Smooth muscle cell (in vitro differentiated cells): Measurements from ENCODE around the gene SGMS1. TPM values are rescaled to one million over a fixed set of nuclear protein-coding genes. Genes with fewer than 3 reads are reported as not detected.

ENCODE experiments used
- DNase-seq: peaks from one replicate; lab custom pipeline; 2025; ENCODE audit not compliant: unreplicated experiment; lab: John Stamatoyannopoulos, UW
- H2AFZ ChIP-seq: fragments of 200-600 bp; sonication (generic); 2 replicates; pipeline ENCODE4 v1.6.0; 2016; ENCODE audit warnings: antibody characterized with exemption, low read depth, mild to moderate bottlenecking
- H3F3A ChIP-seq: fragments of 200-600 bp; sonication (generic); 2 replicates; pipeline ENCODE4 v1.6.0; 2017; ENCODE audit warnings: antibody characterized with exemption, low read depth
- H3K27ac ChIP-seq: fragments of 200-600 bp; sonication (generic); 2 replicates; pipeline ENCODE4 v1.5.1; 2016; ENCODE audit warnings: low read depth, mild to moderate bottlenecking
- H3K27me3 ChIP-seq: fragments of 200-600 bp; sonication (generic); 2 replicates; pipeline ENCODE4 v1.6.1; 2016; ENCODE audit warnings: low read depth, mild to moderate bottlenecking
- H3K36me3 ChIP-seq: fragments of 200-600 bp; sonication (generic); 2 replicates; pipeline ENCODE4 v1.5.1; 2016; ENCODE audit warnings: low read depth
- H3K4me1 ChIP-seq: fragments of 200-600 bp; sonication (generic); 2 replicates; pipeline ENCODE4 v1.5.1; 2016; ENCODE audit warnings: low read depth
- H3K4me2 ChIP-seq: fragments of 200-600 bp; sonication (generic); 2 replicates; pipeline ENCODE4 v1.6.0; 2016; ENCODE audit warnings: mild to moderate bottlenecking
- H3K4me3 ChIP-seq: fragments of 200-600 bp; sonication (generic); 2 replicates; pipeline ENCODE4 v1.5.1; 2016; ENCODE audit warnings: mild to moderate bottlenecking
- H3K79me2 ChIP-seq: fragments of 200-600 bp; sonication (generic); 2 replicates; pipeline ENCODE4 v1.6.0; 2016; ENCODE audit warnings: low read depth, mild to moderate bottlenecking
- H3K9ac ChIP-seq: fragments of 200-600 bp; sonication (generic); 2 replicates; pipeline ENCODE4 v1.6.0; 2016; ENCODE audit warnings: low read depth
- H3K9me3 ChIP-seq: fragments of 200-600 bp; sonication (generic); replicated peaks from 2 replicates; pipeline ENCODE4 v1.5.1; 2016; ENCODE audit warnings: low read depth
- H4K20me1 ChIP-seq: fragments of 200-600 bp; sonication (generic); 2 replicates; pipeline ENCODE4 v1.6.0; 2016; ENCODE audit warnings: low read depth
- WGBS: methylation state at CpG from one replicate; pipeline ENCODE4 v1.1.7; 2016; ENCODE audit warnings: low lambda C conversion rate; 5-methylcytosine and 5-hydroxymethylcytosine counted together
- polyA plus RNA-seq: library from polyadenylated mRNA; unstranded; fragments of >200 nt; fragmentation: Nextera tagmentation; extraction: Ambion mirVana; gene quantifications from 2 replicates; pipeline ENCODE4 v1.2.1, GENCODE V29; 2016
- total RNA-seq: library from RNA; depleted of rRNA; stranded (reverse); fragments of >200 nt; gene quantifications from 2 replicates; pipeline ENCODE4 v1.2.3, GENCODE V29; 2014
- TF ChIP-seq, protein P1 (sequence below): fragments of 200-600 bp; sonication (generic); IDR thresholded peaks from 2 replicates; pipeline ENCODE4 v1.5.1; 2017; ENCODE audit warnings: borderline replicate concordance, mild to moderate bottlenecking, antibody characterized with exemption; ENCODE audit not compliant: insufficient read depth, poor library complexity, severe bottlenecking

The SGMS1 gene
- total and polyA plus RNA-seq, 2 experiments from 2014 or later, result 4.0 to 14.3 TPM

DNA sequence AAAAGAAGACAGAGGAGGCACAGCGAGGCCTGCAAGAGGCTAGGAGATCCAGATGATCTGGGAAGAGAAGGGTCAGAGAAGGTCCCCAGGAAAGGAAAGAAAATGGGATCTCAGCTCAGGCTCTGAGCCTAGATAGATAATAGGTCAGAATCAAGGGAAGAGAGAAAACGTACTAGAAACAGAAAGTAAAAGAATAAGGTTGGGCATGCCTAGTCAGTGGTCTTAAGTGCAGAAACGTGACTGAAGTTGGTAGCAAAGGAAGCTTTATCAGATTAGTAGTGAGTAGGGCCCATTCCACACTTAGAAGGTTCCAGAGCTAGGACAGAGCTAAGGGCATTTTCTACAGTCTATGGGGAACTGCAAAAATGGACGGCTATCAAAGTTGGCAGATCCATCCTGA lies 287.6 kb downstream of the SGMS1 start:
- Histone ChIP-seq H2AFZ (no peak overlapping the region), H3K4me2 (no peak overlapping the region), H3F3A (no peaks in the 10 kb centered on the region), H4K20me1 (no peaks in the 10 kb centered on the region), H3K27me3 (no peaks in the 10 kb centered on the region), H3K27ac (no peak overlapping the region), H3K79me2 (no peaks in the 10 kb centered on the region), H3K9ac (no peak overlapping the region), H3K4me1 (no peaks in the 10 kb centered on the region), H3K36me3 (no peaks in the 10 kb centered on the region), H3K4me3 (no peak overlapping the region), H3K9me3 (no peaks in the 10 kb centered on the region)
- 78% methylated on average over 4 of the region's 4 CpGs for WGBS
- TF ChIP-seq, protein P1, sequence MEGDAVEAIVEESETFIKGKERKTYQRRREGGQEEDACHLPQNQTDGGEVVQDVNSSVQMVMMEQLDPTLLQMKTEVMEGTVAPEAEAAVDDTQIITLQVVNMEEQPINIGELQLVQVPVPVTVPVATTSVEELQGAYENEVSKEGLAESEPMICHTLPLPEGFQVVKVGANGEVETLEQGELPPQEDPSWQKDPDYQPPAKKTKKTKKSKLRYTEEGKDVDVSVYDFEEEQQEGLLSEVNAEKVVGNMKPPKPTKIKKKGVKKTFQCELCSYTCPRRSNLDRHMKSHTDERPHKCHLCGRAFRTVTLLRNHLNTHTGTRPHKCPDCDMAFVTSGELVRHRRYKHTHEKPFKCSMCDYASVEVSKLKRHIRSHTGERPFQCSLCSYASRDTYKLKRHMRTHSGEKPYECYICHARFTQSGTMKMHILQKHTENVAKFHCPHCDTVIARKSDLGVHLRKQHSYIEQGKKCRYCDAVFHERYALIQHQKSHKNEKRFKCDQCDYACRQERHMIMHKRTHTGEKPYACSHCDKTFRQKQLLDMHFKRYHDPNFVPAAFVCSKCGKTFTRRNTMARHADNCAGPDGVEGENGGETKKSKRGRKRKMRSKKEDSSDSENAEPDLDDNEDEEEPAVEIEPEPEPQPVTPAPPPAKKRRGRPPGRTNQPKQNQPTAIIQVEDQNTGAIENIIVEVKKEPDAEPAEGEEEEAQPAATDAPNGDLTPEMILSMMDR, result no peak
- DNase-seq, result no peak

DNA sequence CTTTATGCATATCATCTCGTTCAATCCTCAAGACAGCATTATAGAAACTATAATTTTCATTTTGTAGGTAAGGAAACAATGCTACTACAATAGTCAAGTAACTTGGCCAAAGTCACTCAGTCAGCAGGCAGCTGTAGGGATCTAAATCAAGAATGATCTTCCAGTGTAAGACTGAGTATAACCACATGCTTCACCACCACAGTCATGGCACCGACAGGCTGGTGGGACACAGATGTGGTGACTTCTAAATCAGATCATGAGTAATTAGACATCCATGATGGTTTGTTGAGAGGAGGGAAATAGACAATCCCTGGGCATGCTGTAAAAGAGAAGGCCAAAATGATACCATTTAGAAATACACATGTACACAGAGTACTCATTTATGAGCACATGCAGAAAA lies 288.4 kb downstream of the SGMS1 start:
- Histone ChIP-seq H3K36me3 (no peaks in the 10 kb centered on the region), H3K4me1 (no peaks in the 10 kb centered on the region), H3K4me2 (no peak overlapping the region), H3K27me3 (no peaks in the 10 kb centered on the region), H3K9me3 (no peaks in the 10 kb centered on the region), H3K9ac (no peak overlapping the region), H2AFZ (no peak overlapping the region), H4K20me1 (no peaks in the 10 kb centered on the region), H3K79me2 (no peaks in the 10 kb centered on the region), H3K27ac (no peak overlapping the region), H3F3A (no peaks in the 10 kb centered on the region), H3K4me3 (no peak overlapping the region)
- TF ChIP-seq, protein P1, result no peak
- WGBS, result 93% methylated on average over 2 of the region's 2 CpGs
- DNase-seq, result no peak

DNA sequence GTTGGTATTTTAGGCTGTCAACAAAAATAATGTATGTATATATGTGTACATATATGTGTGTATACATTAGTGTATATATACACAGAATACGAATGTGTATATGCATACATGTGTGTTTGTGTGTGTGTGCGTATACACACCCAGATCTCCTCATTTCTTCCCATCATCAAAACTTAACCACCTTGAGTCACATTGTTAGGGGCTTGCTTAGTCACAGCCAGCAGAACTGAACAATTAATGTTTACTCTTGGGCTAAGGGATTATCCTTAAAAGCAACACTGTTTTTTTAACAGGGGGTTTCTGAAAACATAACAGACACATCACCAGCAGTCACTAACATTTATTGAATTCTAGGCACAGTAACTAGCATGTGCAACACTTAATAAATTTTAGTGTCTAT lies 289.5 kb downstream of the SGMS1 start:
- Histone ChIP-seq H3K9ac (no peak overlapping the region), H3F3A (no peaks in the 10 kb centered on the region), H3K4me3 (no peak overlapping the region), H3K9me3 (no peaks in the 10 kb centered on the region), H3K27ac (no peak overlapping the region), H3K4me2 (no peak overlapping the region), H2AFZ (no peak overlapping the region), H3K27me3 (no peaks in the 10 kb centered on the region), H3K79me2 (no peaks in the 10 kb centered on the region), H3K36me3 (no peaks in the 10 kb centered on the region), H4K20me1 (no peaks in the 10 kb centered on the region), H3K4me1 (no peaks in the 10 kb centered on the region)
- WGBS, result 100% methylated on average over 2 of the region's 2 CpGs
- no peak for DNase-seq
- TF ChIP-seq, protein P1, result no peak

DNA sequence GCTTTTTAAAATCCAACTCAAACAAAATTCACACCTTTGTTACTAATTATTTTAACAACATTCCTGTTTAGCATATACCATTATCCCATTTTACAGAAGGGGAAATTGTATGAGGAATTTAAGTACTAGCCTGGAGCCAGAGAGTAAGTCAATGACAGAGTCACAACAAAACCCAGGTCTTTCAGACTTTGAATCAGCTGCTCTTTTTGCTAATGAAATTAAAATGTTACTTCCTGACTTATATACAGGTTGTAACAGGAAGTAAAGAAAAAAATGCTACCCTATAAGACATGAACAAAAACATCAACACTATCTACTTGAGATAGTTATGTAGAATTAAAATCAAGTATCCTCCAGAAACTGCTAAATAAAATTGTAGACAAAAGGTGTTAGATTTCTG lies 289.9 kb downstream of the SGMS1 start:
- H3K27me3 ChIP-seq, result no peaks in the 10 kb centered on the region
- no peaks in the 10 kb centered on the region for H3K36me3 ChIP-seq
- H4K20me1 ChIP-seq, result no peaks in the 10 kb centered on the region
- H3K4me2 ChIP-seq, result no peak overlapping the region
- H3F3A ChIP-seq, result no peaks in the 10 kb centered on the region
- H3K9me3 ChIP-seq, result no peaks in the 10 kb centered on the region
- no peak overlapping the region for H2AFZ ChIP-seq
- no peak overlapping the region for H3K4me3 ChIP-seq
- no peak overlapping the region for H3K27ac ChIP-seq
- no peak for DNase-seq
- no peaks in the 10 kb centered on the region for H3K4me1 ChIP-seq
- H3K9ac ChIP-seq, result no peak overlapping the region
- H3K79me2 ChIP-seq, result no peaks in the 10 kb centered on the region
- TF ChIP-seq, protein P1, result no peak
